GM10266 (cell line): ENCODE results near the gene PCDHA9.

Experiments used
- DNase-seq: peaks from one replicate; pipeline ENCODE4 v3.0.0; 2012; ENCODE audit errors: extremely low spot score
- TF ChIP-seq, protein P1 (sequence below): IDR thresholded peaks from 2 replicates; pipeline ENCODE4 v1.5.1; 2012; ENCODE audit warnings: mild to moderate bottlenecking, low read depth; ENCODE audit not compliant: control insufficient read depth, insufficient read depth; ENCODE audit errors: missing control alignments

Gene PCDHA9

DNA sequence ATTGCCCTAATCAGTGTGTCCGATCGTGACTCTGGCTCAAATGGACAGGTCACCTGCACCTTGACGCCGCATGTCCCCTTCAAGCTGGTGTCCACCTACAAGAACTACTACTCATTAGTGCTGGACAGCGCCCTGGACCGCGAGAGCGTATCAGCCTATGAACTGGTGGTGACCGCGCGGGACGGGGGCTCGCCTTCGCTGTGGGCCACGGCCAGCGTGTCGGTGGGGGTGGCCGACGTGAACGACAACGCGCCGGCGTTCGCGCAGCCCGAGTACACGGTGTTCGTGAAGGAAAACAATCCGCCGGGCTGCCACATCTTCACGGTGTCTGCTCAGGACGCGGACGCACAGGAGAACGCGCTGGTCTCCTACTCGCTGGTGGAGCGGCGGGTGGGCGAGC is 35.2 kb downstream of the PCDHA9 start:
- no peak for DNase-seq
- TF ChIP-seq, protein P1, sequence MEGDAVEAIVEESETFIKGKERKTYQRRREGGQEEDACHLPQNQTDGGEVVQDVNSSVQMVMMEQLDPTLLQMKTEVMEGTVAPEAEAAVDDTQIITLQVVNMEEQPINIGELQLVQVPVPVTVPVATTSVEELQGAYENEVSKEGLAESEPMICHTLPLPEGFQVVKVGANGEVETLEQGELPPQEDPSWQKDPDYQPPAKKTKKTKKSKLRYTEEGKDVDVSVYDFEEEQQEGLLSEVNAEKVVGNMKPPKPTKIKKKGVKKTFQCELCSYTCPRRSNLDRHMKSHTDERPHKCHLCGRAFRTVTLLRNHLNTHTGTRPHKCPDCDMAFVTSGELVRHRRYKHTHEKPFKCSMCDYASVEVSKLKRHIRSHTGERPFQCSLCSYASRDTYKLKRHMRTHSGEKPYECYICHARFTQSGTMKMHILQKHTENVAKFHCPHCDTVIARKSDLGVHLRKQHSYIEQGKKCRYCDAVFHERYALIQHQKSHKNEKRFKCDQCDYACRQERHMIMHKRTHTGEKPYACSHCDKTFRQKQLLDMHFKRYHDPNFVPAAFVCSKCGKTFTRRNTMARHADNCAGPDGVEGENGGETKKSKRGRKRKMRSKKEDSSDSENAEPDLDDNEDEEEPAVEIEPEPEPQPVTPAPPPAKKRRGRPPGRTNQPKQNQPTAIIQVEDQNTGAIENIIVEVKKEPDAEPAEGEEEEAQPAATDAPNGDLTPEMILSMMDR = no peak

DNA sequence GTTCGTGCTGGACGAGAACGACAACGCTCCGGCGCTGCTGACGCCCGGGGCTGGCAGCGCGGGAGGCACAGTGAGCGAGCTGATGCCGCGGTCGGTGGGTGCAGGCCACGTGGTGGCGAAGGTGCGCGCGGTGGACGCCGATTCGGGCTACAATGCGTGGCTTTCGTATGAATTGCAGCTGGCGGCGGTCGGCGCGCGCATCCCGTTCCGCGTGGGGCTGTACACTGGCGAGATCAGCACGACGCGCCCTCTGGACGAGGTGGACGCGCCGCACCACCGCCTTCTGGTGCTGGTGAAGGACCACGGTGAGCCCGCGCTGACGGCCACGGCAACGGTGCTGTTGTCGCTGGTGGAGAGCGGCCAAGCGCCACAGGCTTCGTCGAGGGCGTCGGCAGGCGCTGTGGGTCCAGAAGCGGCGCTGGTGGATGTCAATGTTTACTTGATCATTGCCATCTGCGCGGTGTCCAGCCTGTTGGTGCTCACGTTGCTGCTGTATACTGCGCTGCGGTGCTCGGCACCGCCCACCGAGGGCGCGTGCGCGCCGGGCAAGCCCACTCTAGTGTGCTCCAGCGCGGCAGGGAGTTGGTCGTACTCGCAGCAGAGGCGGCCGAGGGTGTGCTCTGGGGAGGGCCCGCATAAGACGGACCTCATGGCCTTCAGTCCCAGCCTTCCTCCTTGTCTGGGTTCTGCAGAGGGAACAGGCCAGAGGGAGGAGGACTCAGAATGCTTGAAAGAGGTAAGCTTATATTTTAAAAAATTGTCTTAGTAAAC is 35.9 kb downstream of the PCDHA9 start:
- peak; percentile 15 for DNase-seq
- TF ChIP-seq, protein P1 = no peak
